Keratinocyte (primary cell): ENCODE measurements around the gene MED25. TPM values are rescaled to one million over a fixed set of nuclear protein-coding genes. Genes with fewer than 3 reads are reported as not detected.

Experiments used
- DNase-seq: peaks from one replicate; pipeline ENCODE4 v3.0.0-alpha.2; 2011; ENCODE audit warnings: low read depth, missing footprints, low spot score
- FAIRE-seq: peaks from 2 replicates; lab custom pipeline; 2011; peaks lifted over from hg19 to GRCh38; lab: Jason Lieb, UNC
- H2AFZ ChIP-seq: 2 replicates; pipeline ENCODE4 v1.6.0; 2012; ENCODE audit warnings: low read length, control low read depth, inconsistent platforms; ENCODE audit not compliant: control insufficient read depth
- H3K27ac ChIP-seq: 2 replicates; pipeline ENCODE4 v1.5.1; 2011; ENCODE audit warnings: low read length; ENCODE audit not compliant: control insufficient read depth, insufficient read depth
- H3K27me3 ChIP-seq: 3 replicates; pipeline ENCODE4 v1.6.0; 2011; ENCODE audit warnings: low read length; ENCODE audit not compliant: control insufficient read depth, insufficient read depth; ENCODE audit errors: extremely low read depth
- H3K36me3 ChIP-seq, 2 experiments: 2 replicates in 1 of 2; 3 replicates in 1 of 2; pipeline ENCODE4 v1.5.1; 2011; ENCODE audit warnings: low read length in 2 of 2, mild to moderate bottlenecking in 1 of 2; ENCODE audit not compliant: control insufficient read depth in 2 of 2, insufficient read depth in 2 of 2; ENCODE audit errors: extremely low read depth in 1 of 2
- H3K4me1 ChIP-seq: 3 replicates; pipeline ENCODE4 v1.5.1; 2011; ENCODE audit warnings: low read length; ENCODE audit not compliant: control insufficient read depth, insufficient read depth; ENCODE audit errors: extremely low read depth
- H3K4me2 ChIP-seq: 3 replicates; pipeline ENCODE4 v1.6.0; 2011; ENCODE audit warnings: low read depth, low read length; ENCODE audit not compliant: control insufficient read depth, insufficient read depth; ENCODE audit errors: extremely low read depth
- H3K4me3 ChIP-seq, 3 experiments: fragments of 200-600 bp in 1 of 3; sonication (generic) in 1 of 3; 2 replicates in 2 of 3; 3 replicates in 1 of 3; pipeline ENCODE4 v1.5.1; 2011 to 2016; ENCODE audit warnings: low read length in 3 of 3, mild to moderate bottlenecking in 3 of 3, control low read depth in 2 of 3, inconsistent platforms in 1 of 3, low read depth in 1 of 3, mixed read lengths in 1 of 3, mixed run types in 1 of 3, moderate library complexity in 1 of 3; ENCODE audit not compliant: control insufficient read depth in 2 of 3, insufficient read depth in 2 of 3; ENCODE audit errors: extremely low read depth in 1 of 3
- H3K79me2 ChIP-seq: 2 replicates; pipeline ENCODE4 v1.6.0; 2012; ENCODE audit warnings: low read length; ENCODE audit not compliant: control insufficient read depth, insufficient read depth
- H3K9ac ChIP-seq: 3 replicates; pipeline ENCODE4 v1.6.0; 2011; ENCODE audit warnings: low read length; ENCODE audit not compliant: control insufficient read depth, insufficient read depth; ENCODE audit errors: extremely low read depth
- H3K9me1 ChIP-seq: 3 replicates; pipeline ENCODE4 v1.6.0; 2011; ENCODE audit warnings: low read length; ENCODE audit not compliant: control insufficient read depth, insufficient read depth; ENCODE audit errors: extremely low read depth
- H3K9me3 ChIP-seq: 2 replicates; pipeline ENCODE4 v1.5.1; 2012; ENCODE audit warnings: low read depth, low read length; ENCODE audit not compliant: control insufficient read depth
- H4K20me1 ChIP-seq: 3 replicates; pipeline ENCODE4 v1.6.0; 2011; ENCODE audit warnings: low read length; ENCODE audit not compliant: control insufficient read depth, insufficient read depth; ENCODE audit errors: extremely low read depth
- EZH2 ChIP-seq: IDR thresholded peaks from one replicate; pipeline ENCODE4 v1.6.1; 2012; ENCODE audit warnings: inconsistent platforms, mild to moderate bottlenecking, low read length, moderate library complexity
- dilution Hi-C: fragments of 300-500 bp; cut with MboI; formaldehyde crosslinking; loops from one replicate; pipeline ENCODE4 v1.7.0; 2020; ENCODE audit warnings: low sequenced_read_pairs; ENCODE audit not compliant: extremely low pct_ligation_motif_present
- polyA plus RNA-seq, 5 experiments: library from polyadenylated mRNA; depleted of rRNA in 3 of 5; stranded (reverse) in 3 of 5; stranded (forward) in 1 of 5; unstranded in 1 of 5; fragments of >200 nt; gene quantifications; 1 replicate in 1 of 5; 2 replicates in 3 of 5; 3 replicates in 1 of 5; pipeline versions ENCODE4 v1.2.1 to v1.2.3, GENCODE V29; 2011 to 2012; ENCODE audit warnings: missing spikeins in 2 of 5, low read depth in 1 of 5, low replicate concordance in 1 of 5
- TF ChIP-seq, protein P1 (sequence below), 3 experiments: IDR thresholded peaks in 1 of 3; conservative IDR thresholded peaks in 1 of 3; optimal IDR thresholded peaks in 1 of 3; 2 replicates in 2 of 3; 3 replicates in 1 of 3; pipeline versions ENCODE3 to v1.5.1; 2011; ENCODE audit warnings: low read length in 3 of 3, mild to moderate bottlenecking in 3 of 3, moderate library complexity in 2 of 3, control low read depth in 1 of 3, inconsistent platforms in 1 of 3; ENCODE audit not compliant: insufficient read depth in 2 of 3; ENCODE audit errors: extremely low read depth in 1 of 3

MED25 gene
- polyA plus RNA-seq, 1 donor (not counting 4 experiments of a cell fraction or from before 2014, with no cell fraction given) = 12.5 TPM

DNA sequence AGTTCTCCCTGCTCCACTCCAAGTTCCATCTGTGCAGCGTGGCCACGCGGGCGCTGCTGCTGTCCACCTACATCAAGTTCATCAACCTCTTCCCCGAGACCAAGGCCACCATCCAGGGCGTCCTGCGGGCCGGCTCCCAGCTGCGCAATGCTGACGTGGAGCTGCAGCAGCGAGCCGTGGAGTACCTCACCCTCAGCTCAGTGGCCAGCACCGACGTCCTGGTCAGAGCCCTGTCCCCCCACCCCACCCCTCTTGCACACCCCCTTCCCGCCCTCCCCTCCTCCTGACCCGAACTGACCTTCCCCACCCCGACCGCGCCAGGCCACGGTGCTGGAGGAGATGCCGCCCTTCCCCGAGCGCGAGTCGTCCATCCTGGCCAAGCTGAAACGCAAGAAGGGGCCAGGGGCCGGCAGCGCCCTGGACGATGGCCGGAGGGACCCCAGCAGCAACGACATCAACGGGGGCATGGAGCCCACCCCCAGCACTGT, 16.6 kb upstream of the MED25 start:
- Histone ChIP-seq H3K9me3 (no peaks in the 10 kb centered on the region), H3K79me2 (no peaks in the 10 kb centered on the region), H3K4me1 (no peaks in the 10 kb centered on the region), H3K9me1 (no peaks in the 10 kb centered on the region), H4K20me1 (no peaks in the 10 kb centered on the region), H3K36me3 (peaks cover 33 to 36% of the 10 kb centered on the region in 2 experiments), H3K4me3 (no peak overlapping the region), H3K27ac (no peak overlapping the region), H2AFZ (no peak overlapping the region), H3K27me3 (no peaks in the 10 kb centered on the region), H3K4me2 (no peak overlapping the region), H3K9ac (no peak overlapping the region)
- dilution Hi-C loops = no loop called here
- FAIRE-seq = no peak
- no peak for TF ChIP-seq EZH2
- TF ChIP-seq, protein P1, sequence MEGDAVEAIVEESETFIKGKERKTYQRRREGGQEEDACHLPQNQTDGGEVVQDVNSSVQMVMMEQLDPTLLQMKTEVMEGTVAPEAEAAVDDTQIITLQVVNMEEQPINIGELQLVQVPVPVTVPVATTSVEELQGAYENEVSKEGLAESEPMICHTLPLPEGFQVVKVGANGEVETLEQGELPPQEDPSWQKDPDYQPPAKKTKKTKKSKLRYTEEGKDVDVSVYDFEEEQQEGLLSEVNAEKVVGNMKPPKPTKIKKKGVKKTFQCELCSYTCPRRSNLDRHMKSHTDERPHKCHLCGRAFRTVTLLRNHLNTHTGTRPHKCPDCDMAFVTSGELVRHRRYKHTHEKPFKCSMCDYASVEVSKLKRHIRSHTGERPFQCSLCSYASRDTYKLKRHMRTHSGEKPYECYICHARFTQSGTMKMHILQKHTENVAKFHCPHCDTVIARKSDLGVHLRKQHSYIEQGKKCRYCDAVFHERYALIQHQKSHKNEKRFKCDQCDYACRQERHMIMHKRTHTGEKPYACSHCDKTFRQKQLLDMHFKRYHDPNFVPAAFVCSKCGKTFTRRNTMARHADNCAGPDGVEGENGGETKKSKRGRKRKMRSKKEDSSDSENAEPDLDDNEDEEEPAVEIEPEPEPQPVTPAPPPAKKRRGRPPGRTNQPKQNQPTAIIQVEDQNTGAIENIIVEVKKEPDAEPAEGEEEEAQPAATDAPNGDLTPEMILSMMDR (optimal IDR thresholded peaks at IDR 0.05 in 1 of 3, IDR thresholded peaks at IDR 0.05 in 1 of 3, conservative IDR thresholded peaks at IDR 0.05 in 1 of 3; ENCODE audit: extremely low read depth in 1 of 3, insufficient read depth in 2 of 3, low read length in 3 of 3) = no peak
- DNase-seq = no peak

DNA sequence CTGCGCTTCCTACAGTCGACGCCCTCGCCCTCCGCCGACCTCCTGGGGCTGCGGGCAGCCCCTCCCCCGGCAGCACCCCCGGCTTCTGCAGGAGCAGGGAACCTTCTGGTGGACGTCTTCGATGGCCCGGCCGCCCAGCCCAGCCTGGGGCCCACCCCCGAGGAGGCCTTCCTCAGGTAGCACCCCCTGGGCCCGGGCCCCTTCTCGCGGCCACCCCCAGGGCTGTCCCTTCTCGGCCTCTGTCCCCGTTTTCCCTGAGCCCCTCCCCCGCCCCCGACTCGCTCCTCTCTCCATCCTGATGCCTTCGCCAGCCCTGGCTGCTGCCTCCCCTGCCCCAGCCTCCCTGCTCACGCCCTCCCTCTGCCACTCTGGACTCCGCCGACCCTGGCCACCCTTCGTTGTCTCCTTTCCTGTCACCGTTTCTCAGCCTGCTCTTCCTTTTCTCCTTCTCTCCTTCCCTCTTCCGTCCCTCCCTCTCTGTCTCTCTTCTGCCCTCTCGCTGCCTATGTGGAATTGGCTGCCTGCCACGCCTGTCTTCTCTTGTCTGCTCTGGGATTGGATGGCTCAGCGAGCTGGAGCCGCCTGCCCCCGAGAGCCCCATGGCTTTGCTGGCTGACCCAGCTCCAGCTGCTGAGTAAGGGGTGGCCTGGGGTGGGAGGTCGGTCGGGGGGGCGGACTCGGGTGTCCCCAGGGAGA, 16.0 kb upstream of the MED25 start:
- H3K4me1 ChIP-seq = no peaks in the 10 kb centered on the region
- TF ChIP-seq, protein P1 (optimal IDR thresholded peaks at IDR 0.05 in 1 of 3, IDR thresholded peaks at IDR 0.05 in 1 of 3, conservative IDR thresholded peaks at IDR 0.05 in 1 of 3; ENCODE audit: extremely low read depth in 1 of 3, insufficient read depth in 2 of 3, low read length in 3 of 3) = no peak
- TF ChIP-seq EZH2 = no peak
- dilution Hi-C loops = no loop called here
- DNase-seq (no peak), FAIRE-seq (no peak)
- no peaks in the 10 kb centered on the region for H3K79me2 ChIP-seq
- H3K36me3 ChIP-seq = peaks cover 27 to 30% of the 10 kb centered on the region in 2 experiments
- no peak overlapping the region for H3K4me2 ChIP-seq
- H3K27me3 ChIP-seq = no peaks in the 10 kb centered on the region
- no peaks in the 10 kb centered on the region for H4K20me1 ChIP-seq
- H2AFZ ChIP-seq = no peak overlapping the region
- no peaks in the 10 kb centered on the region for H3K9me1 ChIP-seq
- H3K4me3 ChIP-seq = no peak overlapping the region
- no peak overlapping the region for H3K9ac ChIP-seq
- no peak overlapping the region for H3K27ac ChIP-seq
- H3K9me3 ChIP-seq = no peaks in the 10 kb centered on the region
